NK-92 (cell line): ENCODE data around the gene FYB1.
"Not testable (repeated sequence)": the region's sequence is repeated elsewhere in the genome, so short reads cannot be mapped to it uniquely, and the experiment has no call there.

Experiments used
- DNase-seq: peaks from one replicate; lab custom pipeline; 2025; ENCODE audit not compliant: unreplicated experiment; lab: John Stamatoyannopoulos, UW

The FYB1 gene

GRCh38 chr5:39219437-39219836 lies at the start of gene FYB1:
Gene FYB1 (minus strand): TSS chr5:39219563. CDS start chr5:39202960, 16,603 bp downstream.
- no peak for DNase-seq

- DNase-seq = no peak
Measured at GRCh38 chr5:39267186-39267585, 47.8 kb upstream of the FYB1 start.

DNA sequence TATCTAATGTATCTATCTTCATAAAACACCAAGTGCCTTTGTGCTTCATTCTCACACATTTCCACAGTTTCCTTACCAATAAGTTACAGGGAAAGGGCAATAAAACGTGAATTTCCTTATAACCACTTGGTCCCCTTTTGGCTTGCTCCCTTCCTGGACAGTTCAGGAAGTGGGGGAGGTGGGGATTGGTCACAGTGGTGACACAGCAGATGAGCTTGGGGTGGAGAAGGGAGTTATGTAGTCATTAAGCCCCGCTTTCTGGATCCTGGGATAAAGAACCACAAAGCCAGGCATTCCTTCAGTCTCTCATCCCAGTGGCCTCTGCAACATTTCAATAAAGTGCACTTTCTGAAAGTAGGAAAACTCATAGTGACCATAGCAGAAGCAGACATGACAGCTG lies 47.1 kb upstream of the FYB1 start:
- DNase-seq = no peak

DNA sequence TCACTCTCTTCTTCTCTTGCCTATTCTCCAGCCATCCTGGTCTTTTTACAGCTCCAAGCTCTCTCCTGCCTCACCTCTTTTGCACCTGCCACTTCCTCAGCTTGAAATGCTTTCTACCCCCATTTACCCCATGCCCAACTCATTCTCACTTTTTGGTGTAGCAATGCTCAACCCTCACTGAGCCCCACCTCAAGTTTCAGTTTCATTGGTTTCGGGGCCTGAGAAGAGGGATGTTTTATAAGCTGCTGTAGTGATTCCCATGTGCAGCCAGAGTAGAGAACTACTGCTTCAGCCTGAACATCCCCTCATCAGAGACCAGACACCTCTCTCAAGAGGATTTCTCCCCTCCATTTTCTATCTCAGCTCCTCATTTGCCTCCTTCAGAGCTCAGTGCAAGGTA lies 45.2 kb upstream of the FYB1 start:
- no peak for DNase-seq

DNA sequence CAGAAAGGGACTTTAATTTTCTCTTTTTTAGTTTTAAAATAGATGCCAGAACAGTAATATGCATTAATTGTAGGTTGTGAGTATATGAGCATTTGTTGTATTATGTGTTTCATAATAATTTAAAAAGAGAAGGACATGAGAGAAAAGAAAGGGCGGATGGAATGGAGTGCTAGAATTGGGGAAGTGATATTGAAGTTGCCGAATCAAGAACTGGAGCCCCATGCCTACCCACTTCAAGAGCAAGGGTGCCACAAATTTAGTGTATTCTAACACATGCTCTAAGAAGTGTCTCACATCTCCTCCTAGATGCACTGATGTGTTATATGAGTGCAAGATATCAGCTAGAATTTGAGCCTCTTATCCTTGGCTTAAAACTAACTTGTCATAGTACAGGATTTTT lies 43.6 kb upstream of the FYB1 start:
- no peak for DNase-seq

- no peak for DNase-seq
Measured at GRCh38 chr5:39260095-39260494, 40.7 kb upstream of the FYB1 start.

- no peak for DNase-seq
Measured at GRCh38 chr5:39257554-39257953, 38.2 kb upstream of the FYB1 start.

DNA sequence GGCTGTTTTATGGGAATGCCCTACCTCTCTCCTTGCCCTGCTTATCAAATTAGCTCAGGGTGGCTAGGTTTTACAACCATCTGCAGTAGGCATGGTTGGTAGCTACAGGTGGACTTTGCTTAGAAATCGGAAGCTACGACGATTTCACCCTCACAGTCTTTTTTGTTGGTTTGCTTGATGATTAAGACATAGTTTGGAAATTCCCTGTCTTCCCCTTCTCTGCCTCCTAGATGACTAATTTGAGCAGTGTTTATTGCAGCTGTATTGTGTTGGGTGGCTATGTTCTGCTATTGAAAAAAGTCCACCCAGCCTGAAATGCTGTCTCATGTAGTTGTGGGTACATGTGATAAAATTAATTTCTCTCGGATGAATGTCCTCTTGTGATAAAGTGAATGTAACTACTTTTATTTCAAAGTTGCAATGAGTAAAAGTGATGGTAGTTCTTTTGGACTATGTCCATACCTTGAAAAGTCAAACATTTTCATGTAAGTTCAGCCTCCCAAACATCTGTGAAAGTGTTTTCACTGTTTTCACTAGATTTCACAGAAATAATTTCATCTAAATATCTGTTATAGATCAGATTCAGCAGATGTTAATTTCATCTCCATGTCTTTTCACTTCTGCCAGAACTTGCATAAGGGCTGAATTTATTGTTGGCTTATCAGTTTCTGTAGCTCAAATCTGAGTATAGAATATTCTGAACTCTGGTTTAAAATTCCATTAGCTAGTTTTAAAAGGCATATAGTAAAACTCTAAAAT lies 37.3 kb upstream of the FYB1 start:
- DNase-seq = no peak

DNA sequence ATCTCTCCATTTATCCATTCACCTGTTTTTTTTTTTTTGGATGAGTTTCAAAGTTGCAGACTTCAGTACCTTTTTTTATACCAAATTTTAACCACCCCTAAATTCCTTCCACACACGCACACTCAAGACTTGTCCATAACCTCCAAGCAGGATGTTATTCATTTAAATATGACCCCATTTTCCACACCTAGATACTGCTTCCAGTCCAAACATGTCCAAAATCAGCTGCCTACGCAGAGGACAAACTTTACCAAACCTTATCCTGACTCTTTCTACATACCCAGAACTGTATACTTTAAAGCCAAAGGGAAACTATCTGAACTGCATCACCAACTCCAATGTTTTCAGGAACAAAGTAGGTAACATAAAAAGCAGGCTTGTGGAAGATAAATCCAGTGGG lies 36.0 kb upstream of the FYB1 start:
- DNase-seq = no peak

DNA sequence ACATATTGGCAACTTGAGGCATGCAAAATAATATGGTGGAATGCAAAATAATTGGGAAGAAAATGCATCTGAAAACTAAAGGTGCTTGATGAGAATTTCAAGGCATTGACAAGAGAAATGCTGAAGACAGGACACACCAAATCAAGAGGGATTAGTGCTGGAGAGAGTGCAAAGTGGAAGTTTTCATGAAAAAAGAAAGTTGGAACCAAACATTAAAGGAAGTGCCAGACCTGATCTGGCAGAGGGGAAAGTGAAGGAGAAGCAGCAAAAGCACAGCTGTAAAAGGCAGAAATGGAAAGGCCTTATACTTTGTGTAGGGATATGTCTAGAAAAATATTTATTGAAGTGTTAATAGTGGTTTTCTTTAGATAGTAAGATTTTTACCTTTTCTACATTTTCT lies 35.3 kb upstream of the FYB1 start:
- DNase-seq = no peak

DNA sequence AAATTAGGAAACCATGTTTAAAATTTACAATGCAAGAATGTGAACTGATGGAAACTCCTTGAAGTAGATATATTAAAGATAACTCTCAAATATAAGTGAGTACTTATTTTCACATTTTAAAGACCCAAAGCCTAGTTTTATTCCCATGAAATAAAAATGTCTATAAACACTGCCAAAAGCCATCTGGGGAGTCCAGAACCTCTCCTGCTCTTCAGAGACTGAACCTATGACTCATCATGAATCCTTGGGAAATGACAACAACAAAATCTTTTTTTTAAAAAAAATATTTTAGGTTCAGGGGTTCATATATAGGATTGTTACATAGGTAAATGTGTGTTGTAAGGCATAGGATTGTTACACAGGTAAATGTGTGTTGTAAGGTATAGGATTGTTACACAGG lies 33.8 kb upstream of the FYB1 start:
- DNase-seq = no peak

DNA sequence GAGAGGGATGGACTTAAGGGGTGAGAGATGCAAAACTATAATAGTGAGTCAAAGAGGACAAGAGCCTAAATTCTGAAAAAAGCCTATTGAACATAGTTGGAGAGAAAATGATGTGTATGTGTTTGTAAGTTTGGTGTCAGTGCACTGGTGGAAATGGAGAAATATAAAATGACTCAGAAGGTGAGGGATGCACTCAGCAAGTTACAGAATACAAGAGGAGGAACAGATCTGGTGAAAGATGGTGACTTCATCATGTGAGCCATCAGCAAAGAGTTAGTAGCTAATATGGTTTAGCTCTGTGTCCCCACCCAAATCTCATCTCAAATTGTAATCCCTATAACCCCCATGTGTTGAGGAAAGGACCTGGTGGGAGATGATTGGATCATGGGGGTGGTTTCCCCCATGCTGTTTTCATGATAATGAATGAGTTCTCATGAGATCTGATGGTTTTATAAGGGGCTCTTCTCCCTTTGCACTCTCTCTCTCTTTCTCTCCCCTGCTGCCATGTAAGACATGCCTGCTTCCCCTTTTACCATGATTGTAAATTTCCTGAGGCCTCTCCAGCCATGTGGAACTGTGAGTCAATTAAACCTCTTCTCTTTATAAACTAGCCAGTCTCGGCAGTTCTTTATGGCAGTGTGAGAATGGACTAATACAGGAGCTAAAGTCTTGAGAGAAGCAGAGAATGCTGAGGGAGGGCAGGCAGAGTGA lies 30.4 kb upstream of the FYB1 start:
- no peak for DNase-seq

GRCh38 chr5:39249069-39249468 lies 29.7 kb upstream of the FYB1 start:
- DNase-seq = no peak

DNA sequence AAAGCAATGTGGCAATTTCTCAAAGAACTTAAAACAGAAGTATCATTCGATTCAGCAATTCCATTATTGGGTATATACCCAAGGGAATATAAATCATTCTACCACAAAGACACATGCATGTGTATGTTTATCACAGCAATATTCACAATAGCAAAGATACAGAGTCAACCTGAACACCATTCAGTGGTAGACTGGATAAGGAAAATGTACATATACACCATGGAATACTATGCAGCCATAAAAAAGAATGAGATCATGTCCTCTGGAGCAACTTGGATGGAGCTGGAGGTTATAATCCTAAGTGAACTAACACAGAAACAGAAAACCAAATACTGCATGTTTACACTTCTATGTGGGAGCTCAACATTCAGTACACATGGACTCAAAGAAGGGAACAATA lies 21.4 kb upstream of the FYB1 start:
- no peak for DNase-seq

- no peak for DNase-seq
Measured at GRCh38 chr5:39238366-39239105, 19.2 kb upstream of the FYB1 start.

GRCh38 chr5:39236718-39237117 lies 17.4 kb upstream of the FYB1 start:
- DNase-seq = no peak

DNA sequence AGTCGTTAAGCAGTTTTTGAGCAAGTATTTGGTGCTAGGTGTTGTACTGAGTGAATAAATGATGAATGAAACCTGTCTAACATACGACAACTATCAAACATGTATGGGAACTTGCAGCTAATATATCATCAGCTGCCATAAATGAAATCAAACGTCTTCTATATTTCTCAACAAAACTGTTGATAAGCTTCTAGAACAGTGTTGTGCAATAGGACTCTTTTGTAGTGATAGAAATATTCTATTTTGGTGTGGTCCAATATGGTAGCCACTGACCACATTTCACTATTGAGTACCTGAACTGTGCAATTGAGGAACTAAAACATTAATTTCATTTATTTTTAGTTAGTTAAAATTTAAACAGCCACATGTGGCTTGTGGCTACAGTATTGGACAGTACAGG lies 16.3 kb upstream of the FYB1 start:
- DNase-seq = no peak

GRCh38 chr5:39234494-39234893 lies 15.1 kb upstream of the FYB1 start:
- not testable (repeated sequence) for DNase-seq

- DNase-seq = no peak
Measured at GRCh38 chr5:39233783-39234182, 14.4 kb upstream of the FYB1 start.

- DNase-seq = no peak
Measured at GRCh38 chr5:39231705-39232525, 12.6 kb upstream of the FYB1 start.

DNA sequence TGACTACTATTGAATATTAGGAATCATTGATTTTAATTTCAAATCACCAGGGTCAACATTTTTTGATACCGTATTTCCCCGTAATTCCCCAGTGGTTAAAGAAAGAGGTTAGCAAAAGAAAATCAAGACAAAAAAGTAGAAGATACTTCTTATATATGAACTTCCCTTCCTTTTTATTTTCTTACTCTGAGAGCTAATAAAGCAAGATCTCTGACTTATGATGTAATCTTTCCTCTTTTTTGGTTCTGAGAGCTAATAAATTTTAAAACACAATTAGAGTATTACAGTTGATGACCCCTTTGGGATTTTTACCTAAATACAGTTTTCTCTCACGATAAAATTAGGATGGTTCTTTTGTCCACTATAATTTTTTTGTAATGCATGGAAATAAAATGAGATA lies 9.2 kb upstream of the FYB1 start:
- DNase-seq = no peak
